ENCODE results near the gene ABCA12. TPM values are rescaled to one million over a fixed set of nuclear protein-coding genes. Genes with fewer than 3 reads are reported as not detected.
"Not testable (repeated sequence)": the region's sequence is repeated elsewhere in the genome, so short reads cannot be mapped to it uniquely, and the experiment has no call there.

ABCA12 gene
- total RNA-seq, 1 donor from 2014 or later: 0.17 TPM

DNA sequence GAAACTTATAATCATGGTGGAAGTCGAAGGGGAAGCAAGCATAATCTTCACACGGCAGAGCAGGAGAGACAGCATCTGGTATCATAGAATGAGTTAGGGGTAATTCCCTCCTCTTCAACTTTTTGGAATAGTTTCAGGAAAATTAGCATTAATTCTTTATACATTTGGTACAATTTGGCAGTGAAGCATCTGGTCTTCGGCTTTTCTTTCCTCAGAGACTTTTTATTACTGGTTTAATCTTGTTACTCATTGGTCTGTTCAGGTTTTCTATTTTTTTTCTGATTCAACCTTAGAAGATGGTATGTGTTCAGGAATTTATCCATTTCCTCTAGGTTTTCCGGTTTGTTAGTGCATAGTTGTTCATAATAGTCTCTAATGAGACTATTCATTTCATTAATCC lies 39.7 kb upstream of the ABCA12 start:
- Mint-ChIP-seq H3K36me3 (no peaks in the 10 kb centered on the region), H3K9me3 (no peaks in the 10 kb centered on the region), H3K4me3 (no peak overlapping the region), H3K27ac (no peak overlapping the region), H3K27me3 (ENCODE audit: insufficient read depth, low read depth) (no peaks in the 10 kb centered on the region), H3K4me1 (no peaks in the 10 kb centered on the region)
- H2AFZ ChIP-seq (replicated peaks): no peak overlapping the region
- H3K36me3 ChIP-seq: no peaks in the 10 kb centered on the region
- H3K4me2 ChIP-seq: no peak overlapping the region
- TF ChIP-seq EZH2 (IDR thresholded peaks at IDR 0.05) (no peak), EZH2phosphoT487 (IDR thresholded peaks at IDR 0.05) (no peak)
- TF ChIP-seq, protein P1, sequence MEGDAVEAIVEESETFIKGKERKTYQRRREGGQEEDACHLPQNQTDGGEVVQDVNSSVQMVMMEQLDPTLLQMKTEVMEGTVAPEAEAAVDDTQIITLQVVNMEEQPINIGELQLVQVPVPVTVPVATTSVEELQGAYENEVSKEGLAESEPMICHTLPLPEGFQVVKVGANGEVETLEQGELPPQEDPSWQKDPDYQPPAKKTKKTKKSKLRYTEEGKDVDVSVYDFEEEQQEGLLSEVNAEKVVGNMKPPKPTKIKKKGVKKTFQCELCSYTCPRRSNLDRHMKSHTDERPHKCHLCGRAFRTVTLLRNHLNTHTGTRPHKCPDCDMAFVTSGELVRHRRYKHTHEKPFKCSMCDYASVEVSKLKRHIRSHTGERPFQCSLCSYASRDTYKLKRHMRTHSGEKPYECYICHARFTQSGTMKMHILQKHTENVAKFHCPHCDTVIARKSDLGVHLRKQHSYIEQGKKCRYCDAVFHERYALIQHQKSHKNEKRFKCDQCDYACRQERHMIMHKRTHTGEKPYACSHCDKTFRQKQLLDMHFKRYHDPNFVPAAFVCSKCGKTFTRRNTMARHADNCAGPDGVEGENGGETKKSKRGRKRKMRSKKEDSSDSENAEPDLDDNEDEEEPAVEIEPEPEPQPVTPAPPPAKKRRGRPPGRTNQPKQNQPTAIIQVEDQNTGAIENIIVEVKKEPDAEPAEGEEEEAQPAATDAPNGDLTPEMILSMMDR (IDR thresholded peaks at IDR 0.05): no peak
- H3K79me2 ChIP-seq (ENCODE audit: low read depth): no peaks in the 10 kb centered on the region
- H3K4me1 ChIP-seq: no peaks in the 10 kb centered on the region
- no peaks in the 10 kb centered on the region for H4K20me1 ChIP-seq (ENCODE audit: low read depth)
- no peak overlapping the region for H3K27ac ChIP-seq
- no peak overlapping the region for H3K9ac ChIP-seq
- H3K4me3 ChIP-seq: no peak overlapping the region
- H3F3A ChIP-seq (ENCODE audit: low read depth): no peaks in the 10 kb centered on the region
- no peaks in the 10 kb centered on the region for H3K27me3 ChIP-seq
- no peak for DNase-seq (ENCODE audit: low spot score)
- H3K9me3 ChIP-seq (ENCODE audit: low read depth): no peaks in the 10 kb centered on the region

DNA sequence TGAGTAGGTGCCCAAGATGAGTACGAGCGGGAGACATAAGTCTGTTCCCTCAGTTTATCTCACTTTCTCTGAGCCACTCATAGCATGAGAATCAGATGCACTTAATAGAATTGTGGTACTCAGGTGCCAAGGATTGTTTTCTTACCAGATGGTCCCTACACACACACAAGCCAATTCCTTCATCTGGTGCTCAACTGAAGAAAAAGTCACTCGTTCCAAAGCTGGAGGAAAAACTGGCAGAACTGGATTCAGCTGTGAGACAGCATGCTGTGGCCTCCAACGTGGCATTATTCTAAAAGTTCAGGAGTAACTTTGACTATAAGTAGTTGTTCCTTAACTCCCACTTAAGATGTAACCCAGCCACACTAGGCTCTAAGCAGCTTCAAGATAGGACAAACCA lies 33.4 kb upstream of the ABCA12 start:
- TF ChIP-seq EZH2 (IDR thresholded peaks at IDR 0.05): no peak
- TF ChIP-seq, protein P1 (IDR thresholded peaks at IDR 0.05): no peak
- TF ChIP-seq EZH2phosphoT487 (IDR thresholded peaks at IDR 0.05): no peak
- no peak overlapping the region for H3K27ac ChIP-seq
- no peaks in the 10 kb centered on the region for H3K4me1 ChIP-seq
- no peaks in the 10 kb centered on the region for H3K36me3 ChIP-seq
- H3F3A ChIP-seq (ENCODE audit: low read depth): no peaks in the 10 kb centered on the region
- Mint-ChIP-seq H3K4me3 (no peak overlapping the region), H3K27me3 (ENCODE audit: insufficient read depth, low read depth) (no peaks in the 10 kb centered on the region), H3K4me1 (no peaks in the 10 kb centered on the region), H3K27ac (no peak overlapping the region), H3K9me3 (no peaks in the 10 kb centered on the region), H3K36me3 (no peaks in the 10 kb centered on the region)
- H4K20me1 ChIP-seq (ENCODE audit: low read depth): no peaks in the 10 kb centered on the region
- H3K27me3 ChIP-seq: no peaks in the 10 kb centered on the region
- no peak overlapping the region for H3K9ac ChIP-seq
- H3K4me3 ChIP-seq: no peak overlapping the region
- H3K4me2 ChIP-seq: no peak overlapping the region
- H2AFZ ChIP-seq (replicated peaks): no peak overlapping the region
- DNase-seq (ENCODE audit: low spot score): no peak
- no peaks in the 10 kb centered on the region for H3K9me3 ChIP-seq (ENCODE audit: low read depth)
- H3K79me2 ChIP-seq (ENCODE audit: low read depth): no peaks in the 10 kb centered on the region

DNA sequence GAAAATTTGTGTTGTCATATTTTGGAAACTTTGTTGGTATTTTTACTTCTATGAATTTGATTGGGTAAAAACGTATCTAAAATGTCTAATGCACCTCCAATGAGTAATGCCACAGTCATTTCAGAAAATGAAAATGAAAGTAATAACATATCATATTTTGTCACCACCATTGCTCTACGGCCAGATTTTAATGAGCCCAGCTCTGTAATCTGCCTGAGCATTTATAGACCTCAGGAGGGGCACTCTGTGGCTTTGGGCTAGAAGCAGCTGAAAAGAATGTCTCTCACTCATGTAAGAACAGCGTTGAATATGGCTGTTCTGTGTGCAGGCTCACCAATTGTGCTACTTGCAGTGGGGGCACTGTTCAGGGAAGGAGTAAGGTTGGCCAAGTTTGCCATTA lies 32.7 kb upstream of the ABCA12 start:
- Histone ChIP-seq H3K27ac (no peak overlapping the region), H3K36me3 (no peaks in the 10 kb centered on the region), H3K9ac (no peak overlapping the region), H3K9me3 (ENCODE audit: low read depth) (no peaks in the 10 kb centered on the region), H3K4me3 (no peak overlapping the region), H3K27me3 (no peaks in the 10 kb centered on the region), H4K20me1 (ENCODE audit: low read depth) (no peaks in the 10 kb centered on the region), H3K4me1 (no peaks in the 10 kb centered on the region), H3F3A (ENCODE audit: low read depth) (no peaks in the 10 kb centered on the region), H2AFZ (replicated peaks) (no peak overlapping the region), H3K79me2 (ENCODE audit: low read depth) (no peaks in the 10 kb centered on the region), H3K4me2 (no peak overlapping the region)
- no peaks in the 10 kb centered on the region for H3K9me3 Mint-ChIP-seq
- H3K4me3 Mint-ChIP-seq: no peak overlapping the region
- no peaks in the 10 kb centered on the region for H3K4me1 Mint-ChIP-seq
- no peak overlapping the region for H3K27ac Mint-ChIP-seq
- no peaks in the 10 kb centered on the region for H3K36me3 Mint-ChIP-seq
- TF ChIP-seq, protein P1 (IDR thresholded peaks at IDR 0.05): no peak
- no peaks in the 10 kb centered on the region for H3K27me3 Mint-ChIP-seq (ENCODE audit: insufficient read depth, low read depth)
- no peak for DNase-seq (ENCODE audit: low spot score)

DNA sequence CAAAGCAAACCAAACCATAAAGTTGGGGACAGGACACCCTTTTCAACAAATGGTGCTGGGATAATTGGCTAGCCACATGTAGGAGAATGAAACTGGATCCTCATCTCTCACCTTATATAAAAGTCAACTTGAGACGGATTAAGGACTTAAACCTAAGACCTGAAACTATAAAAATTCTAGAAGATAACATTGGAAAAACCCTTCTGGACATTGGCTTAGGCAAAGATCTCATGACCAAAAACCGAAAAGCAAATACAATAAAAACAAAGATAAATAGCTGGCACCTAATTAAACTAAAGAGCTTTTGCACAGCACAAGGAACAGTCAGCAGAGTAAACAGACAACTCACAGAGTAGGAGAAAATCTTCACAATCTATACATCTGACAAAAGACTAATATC lies 28.1 kb upstream of the ABCA12 start:
- not testable (repeated sequence) for H3K27me3 Mint-ChIP-seq (ENCODE audit: insufficient read depth, low read depth)

DNA sequence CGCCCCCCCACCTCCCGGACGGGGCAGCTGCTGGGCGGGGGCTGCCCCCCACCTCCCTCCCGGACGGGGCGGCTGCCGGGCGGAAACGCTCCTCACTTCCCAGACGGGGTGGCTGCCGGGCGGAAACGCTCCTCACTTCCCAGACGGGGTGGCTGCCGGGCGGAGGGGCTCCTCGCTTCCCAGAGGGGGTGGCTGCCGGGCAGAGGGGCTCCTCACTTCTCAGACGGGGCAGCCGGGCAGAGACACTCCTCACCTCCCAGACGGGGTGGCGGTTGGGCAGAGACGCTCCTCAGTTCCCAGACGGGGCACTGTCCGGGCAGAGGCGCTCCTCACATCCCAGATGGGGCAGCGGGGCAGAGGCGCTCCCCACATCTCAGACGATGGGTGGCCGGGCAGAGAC lies 24.9 kb upstream of the ABCA12 start:
- H4K20me1 ChIP-seq (ENCODE audit: low read depth); H3K9me3 Mint-ChIP-seq; H3K79me2 ChIP-seq (ENCODE audit: low read depth); H3K27ac ChIP-seq; H3K27ac Mint-ChIP-seq; H3K4me3 ChIP-seq; H2AFZ ChIP-seq (replicated peaks); H3K9me3 ChIP-seq (ENCODE audit: low read depth); H3K36me3 Mint-ChIP-seq; H3K27me3 ChIP-seq; H3K27me3 Mint-ChIP-seq (ENCODE audit: insufficient read depth, low read depth); H3K4me3 Mint-ChIP-seq; H3K4me1 ChIP-seq; H3K9ac ChIP-seq; H3K4me1 Mint-ChIP-seq; H3K36me3 ChIP-seq; H3F3A ChIP-seq (ENCODE audit: low read depth); DNase-seq (ENCODE audit: low spot score); H3K4me2 ChIP-seq: not testable (repeated sequence)

More for the DNA sequence above, 28.1 kb upstream of the ABCA12 start:
- not testable (repeated sequence) for H3K9ac ChIP-seq; H3K27ac ChIP-seq; H3K79me2 ChIP-seq (ENCODE audit: low read depth); H3K4me2 ChIP-seq; H3K4me3 ChIP-seq; H3K9me3 Mint-ChIP-seq; H3K4me1 ChIP-seq; H3K4me1 Mint-ChIP-seq; H3F3A ChIP-seq (ENCODE audit: low read depth); H3K36me3 Mint-ChIP-seq; H3K27me3 ChIP-seq; H3K9me3 ChIP-seq (ENCODE audit: low read depth); H4K20me1 ChIP-seq (ENCODE audit: low read depth); DNase-seq (ENCODE audit: low spot score); H3K4me3 Mint-ChIP-seq; H3K36me3 ChIP-seq; H2AFZ ChIP-seq (replicated peaks); H3K27ac Mint-ChIP-seq
